Measurements from ENCODE around the gene IFI44. TPM values are rescaled to one million over a fixed set of nuclear protein-coding genes. Genes with fewer than 3 reads are reported as not detected.

Gene IFI44
- total and polyA plus RNA-seq, 4 donors: 5.9 to 17.9 (median 9.7) TPM

DNA sequence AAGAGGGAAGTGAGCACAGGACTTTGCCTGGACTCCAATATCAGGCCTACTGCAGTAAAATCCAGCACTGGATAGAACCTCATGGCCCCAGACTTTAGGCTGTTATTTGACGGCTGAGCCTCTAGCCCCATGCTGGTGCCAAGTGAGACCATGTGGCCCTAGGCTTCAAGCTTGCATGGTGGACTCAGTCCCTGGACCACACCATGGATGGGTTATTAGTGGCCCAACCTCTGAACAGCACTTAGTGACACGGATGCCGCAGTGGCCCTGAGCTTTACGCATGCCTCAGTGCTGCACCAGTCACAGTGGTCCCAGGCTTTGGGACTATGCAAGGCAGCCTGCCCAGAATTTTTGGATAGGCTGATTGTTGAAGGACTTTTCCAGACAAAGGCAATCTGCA is 16.4 kb upstream of the IFI44 start:
- 96% methylated on average over 4 of the region's 4 CpGs for WGBS
- TF ChIP-seq NR2F2 (IDR thresholded peaks at IDR 0.05) (no peak), GABPA (IDR thresholded peaks at IDR 0.05 in 1 of 2, conservative IDR thresholded peaks at IDR 0.05 in 1 of 2) (no peak), TAF1 (conservative IDR thresholded peaks at IDR 0.05) (no peak), REST (IDR thresholded peaks at IDR 0.05) (no peak), MAX (IDR thresholded peaks at IDR 0.05) (no peak), HNF4G (IDR thresholded peaks at IDR 0.05) (no peak), CTCF (IDR thresholded peaks at IDR 0.05; ENCODE audit: low read depth, low read length, missing input control) (no peak), JUND (IDR thresholded peaks at IDR 0.05) (no peak), FOXA1 (IDR thresholded peaks at IDR 0.05) (no peak), EGR1 (IDR thresholded peaks at IDR 0.05; ENCODE audit: low read depth in 2 of 2) (no peak), FOXA2 (IDR thresholded peaks at IDR 0.05) (no peak), YY1 (IDR thresholded peaks at IDR 0.05) (no peak), SP1 (IDR thresholded peaks at IDR 0.05) (no peak), RXRA (IDR thresholded peaks at IDR 0.05) (no peak), RAD21 (IDR thresholded peaks at IDR 0.05) (no peak), HNF4A (conservative IDR thresholded peaks at IDR 0.05) (no peak)
- TF ChIP-seq, protein P1, sequence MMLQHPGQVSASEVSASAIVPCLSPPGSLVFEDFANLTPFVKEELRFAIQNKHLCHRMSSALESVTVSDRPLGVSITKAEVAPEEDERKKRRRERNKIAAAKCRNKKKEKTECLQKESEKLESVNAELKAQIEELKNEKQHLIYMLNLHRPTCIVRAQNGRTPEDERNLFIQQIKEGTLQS (IDR thresholded peaks at IDR 0.05): no peak
- TF ChIP-seq, protein P2, sequence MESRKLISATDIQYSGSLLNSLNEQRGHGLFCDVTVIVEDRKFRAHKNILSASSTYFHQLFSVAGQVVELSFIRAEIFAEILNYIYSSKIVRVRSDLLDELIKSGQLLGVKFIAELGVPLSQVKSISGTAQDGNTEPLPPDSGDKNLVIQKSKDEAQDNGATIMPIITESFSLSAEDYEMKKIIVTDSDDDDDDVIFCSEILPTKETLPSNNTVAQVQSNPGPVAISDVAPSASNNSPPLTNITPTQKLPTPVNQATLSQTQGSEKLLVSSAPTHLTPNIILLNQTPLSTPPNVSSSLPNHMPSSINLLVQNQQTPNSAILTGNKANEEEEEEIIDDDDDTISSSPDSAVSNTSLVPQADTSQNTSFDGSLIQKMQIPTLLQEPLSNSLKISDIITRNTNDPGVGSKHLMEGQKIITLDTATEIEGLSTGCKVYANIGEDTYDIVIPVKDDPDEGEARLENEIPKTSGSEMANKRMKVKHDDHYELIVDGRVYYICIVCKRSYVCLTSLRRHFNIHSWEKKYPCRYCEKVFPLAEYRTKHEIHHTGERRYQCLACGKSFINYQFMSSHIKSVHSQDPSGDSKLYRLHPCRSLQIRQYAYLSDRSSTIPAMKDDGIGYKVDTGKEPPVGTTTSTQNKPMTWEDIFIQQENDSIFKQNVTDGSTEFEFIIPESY (IDR thresholded peaks at IDR 0.05): no peak
- no peak for DNase-seq (ENCODE audit: low spot score)
- no peak overlapping the region for H3K27ac ChIP-seq (ENCODE audit: low read depth in 1 of 2, low read length in 2 of 2)
- no peak overlapping the region for H3K4me3 ChIP-seq (ENCODE audit: low read depth in 1 of 3, low read length in 3 of 3)
- H3K9me3 ChIP-seq (ENCODE audit: control insufficient read depth in 4 of 4, low read length in 3 of 4): no peaks in the 10 kb centered on the region
- no peak overlapping the region for H3K9ac ChIP-seq (ENCODE audit: low read depth in 1 of 2, low read length in 2 of 2)
- H3K27me3 ChIP-seq (ENCODE audit: control insufficient read depth in 4 of 4, insufficient read depth in 4 of 4, low read length in 3 of 4): no peaks in the 10 kb centered on the region
- no peaks in the 10 kb centered on the region for H3K36me3 ChIP-seq (ENCODE audit: control insufficient read depth in 4 of 4, insufficient read depth in 3 of 4, low read depth in 1 of 4, low read length in 3 of 4)
- no peaks in the 10 kb centered on the region for H3K4me1 ChIP-seq (ENCODE audit: control insufficient read depth in 4 of 4, insufficient read depth in 4 of 4, low read length in 3 of 4)
